Muscle layer of duodenum (tissue), 2 donors: ENCODE results near the gene OR14C36.

Experiments used
- H3K27ac ChIP-seq: one replicate; pipeline ENCODE4 v1.7.0; 2013; ENCODE audit warnings: mild to moderate bottlenecking, low read length
- H3K27me3 ChIP-seq: one replicate; pipeline ENCODE4 v1.7.0; 2013; ENCODE audit warnings: low read depth, mild to moderate bottlenecking, control low read depth, low read length
- H3K36me3 ChIP-seq, 2 donors: one replicate each; pipeline ENCODE4 v1.7.0; 2013; ENCODE audit warnings: low read length in 2 of 2, control low read depth in 1 of 2, mild to moderate bottlenecking in 1 of 2; ENCODE audit not compliant: insufficient read depth in 2 of 2, control insufficient read depth in 1 of 2
- H3K4me1 ChIP-seq, 2 donors: one replicate each; pipeline ENCODE4 v1.7.0; 2013; ENCODE audit warnings: low read length in 2 of 2, mild to moderate bottlenecking in 2 of 2, control low read depth in 1 of 2, moderate library complexity in 1 of 2; ENCODE audit not compliant: insufficient read depth in 2 of 2, control insufficient read depth in 1 of 2
- H3K4me3 ChIP-seq, 2 donors: one replicate each; pipeline ENCODE4 v1.7.0; 2013; ENCODE audit warnings: low read length in 2 of 2, low read depth in 1 of 2, mild to moderate bottlenecking in 1 of 2
- H3K9me3 ChIP-seq, 2 donors: one replicate each; pipeline ENCODE4 v1.7.0; 2013; ENCODE audit warnings: low read length in 2 of 2, control low read depth in 1 of 2, mild to moderate bottlenecking in 1 of 2; ENCODE audit not compliant: control insufficient read depth in 1 of 2
- donor health status: healthy.

OR14C36 gene

DNA sequence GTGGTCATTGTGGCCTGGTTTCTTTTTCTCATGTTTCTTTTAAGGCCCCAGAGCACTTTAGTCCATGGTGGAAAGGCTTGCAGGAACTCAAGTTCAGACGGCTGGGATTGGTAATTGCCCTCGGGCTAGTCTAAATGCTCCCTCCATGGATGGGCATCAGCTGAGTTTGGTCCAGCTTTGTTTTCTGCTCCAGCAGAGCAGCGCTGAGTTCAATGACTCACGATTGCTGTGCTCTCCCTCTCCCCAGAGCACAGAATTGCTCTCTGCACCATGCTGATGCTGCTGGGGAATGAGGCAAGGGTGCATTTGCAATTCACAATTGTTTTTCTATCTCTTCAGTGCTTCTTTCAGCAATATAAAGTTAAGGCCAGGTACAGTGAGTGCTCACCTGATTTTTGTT, 25.2 kb downstream of the OR14C36 start:
- H3K27me3 ChIP-seq = no peaks in the 10 kb centered on the region
- no peaks in the 10 kb centered on the region for H3K4me1 ChIP-seq
- no peak overlapping the region for H3K4me3 ChIP-seq
- H3K27ac ChIP-seq = no peak overlapping the region
- H3K36me3 ChIP-seq = no peaks in the 10 kb centered on the region
- no peaks in the 10 kb centered on the region for H3K9me3 ChIP-seq

DNA sequence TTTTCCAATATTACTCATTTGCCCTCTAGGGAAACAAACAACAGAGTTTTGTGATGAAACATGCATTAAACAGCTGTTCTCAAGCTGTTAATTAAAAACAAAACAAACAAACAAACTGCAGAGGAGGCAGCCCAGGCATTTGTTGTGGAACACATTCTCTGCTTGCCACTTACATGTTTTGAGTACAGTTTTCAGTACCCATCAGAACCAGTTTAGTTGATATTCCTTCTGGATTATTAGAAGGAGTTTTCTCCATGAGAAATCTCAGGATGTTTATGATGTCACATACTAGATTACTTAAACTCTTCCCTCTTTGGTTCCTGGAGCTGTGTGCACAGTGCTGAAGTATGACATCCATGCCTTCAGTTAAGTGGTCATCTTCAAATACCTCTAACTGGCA, 26.9 kb downstream of the OR14C36 start, which contains the start of gene OR2T6:
TSS of gene OR2T6 (plus strand) at position 301 of the 400 bp plus-strand sequence. CDS start 11,863 bp downstream, outside the sequence.
- H3K36me3 ChIP-seq = no peaks in the 10 kb centered on the region
- H3K4me3 ChIP-seq = no peak within 1 kb of the TSS
- no peaks in the 10 kb centered on the region for H3K4me1 ChIP-seq
- no peaks in the 10 kb centered on the region for H3K27me3 ChIP-seq
- H3K9me3 ChIP-seq = no peaks in the 10 kb centered on the region
- no peak within 1 kb of the TSS for H3K27ac ChIP-seq

DNA sequence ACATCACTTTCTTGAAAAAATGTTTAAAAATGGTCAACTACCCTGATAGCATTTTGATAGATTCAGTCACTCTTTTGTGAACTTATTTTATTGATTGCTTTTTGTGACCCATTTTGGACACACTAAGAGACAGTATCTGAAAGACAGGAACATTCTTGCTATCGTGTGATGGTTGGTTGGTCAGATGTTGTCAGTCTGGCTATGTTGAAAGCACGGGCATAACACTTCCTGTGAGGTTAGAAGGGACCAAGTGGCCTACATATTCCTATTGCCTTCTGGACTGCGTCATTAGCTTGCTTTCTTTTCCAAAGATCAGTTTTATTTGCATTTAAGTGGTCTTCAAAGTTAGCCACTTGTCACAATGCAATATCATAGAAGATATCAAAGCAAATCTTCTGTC, 28.3 kb downstream of the OR14C36 start:
- no peak overlapping the region for H3K4me3 ChIP-seq

DNA sequence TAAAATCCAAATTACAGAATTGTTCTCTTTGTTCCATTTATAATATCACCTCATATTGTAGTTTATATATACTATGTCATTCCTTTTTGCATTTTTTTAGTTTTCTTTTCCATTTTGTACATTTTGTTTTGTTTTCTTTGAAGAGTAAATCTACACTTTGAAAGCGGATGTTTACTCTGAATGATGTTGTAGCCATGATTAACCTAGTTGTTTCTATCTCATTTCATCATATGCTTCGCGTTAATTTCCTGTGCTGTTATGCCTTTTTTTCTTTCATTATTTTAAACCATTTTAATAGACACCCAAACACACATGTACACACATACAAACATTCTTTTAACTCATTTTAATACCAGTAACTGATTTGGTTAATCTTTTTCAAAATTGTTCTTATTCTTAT, 32.3 kb downstream of the OR14C36 start:
- H3K4me1 ChIP-seq = no peaks in the 10 kb centered on the region
- no peak overlapping the region for H3K27ac ChIP-seq
- H3K36me3 ChIP-seq = no peaks in the 10 kb centered on the region
- H3K9me3 ChIP-seq = no peaks in the 10 kb centered on the region
- no peak overlapping the region for H3K4me3 ChIP-seq
- no peaks in the 10 kb centered on the region for H3K27me3 ChIP-seq

More for the DNA sequence above, 28.3 kb downstream of the OR14C36 start:
- H3K27ac ChIP-seq = no peak overlapping the region
- H3K36me3 ChIP-seq = no peaks in the 10 kb centered on the region
- no peaks in the 10 kb centered on the region for H3K27me3 ChIP-seq
- no peaks in the 10 kb centered on the region for H3K9me3 ChIP-seq
- no peaks in the 10 kb centered on the region for H3K4me1 ChIP-seq

GRCh38 chr1:248388426-248388825, 39.9 kb downstream of the OR14C36 start:
- Histone ChIP-seq H3K36me3 (no peaks in the 10 kb centered on the region), H3K27me3 (no peaks in the 10 kb centered on the region), H3K4me3 (no peak overlapping the region), H3K27ac (no peak overlapping the region), H3K9me3 (no peaks in the 10 kb centered on the region), H3K4me1 (no peaks in the 10 kb centered on the region)

DNA sequence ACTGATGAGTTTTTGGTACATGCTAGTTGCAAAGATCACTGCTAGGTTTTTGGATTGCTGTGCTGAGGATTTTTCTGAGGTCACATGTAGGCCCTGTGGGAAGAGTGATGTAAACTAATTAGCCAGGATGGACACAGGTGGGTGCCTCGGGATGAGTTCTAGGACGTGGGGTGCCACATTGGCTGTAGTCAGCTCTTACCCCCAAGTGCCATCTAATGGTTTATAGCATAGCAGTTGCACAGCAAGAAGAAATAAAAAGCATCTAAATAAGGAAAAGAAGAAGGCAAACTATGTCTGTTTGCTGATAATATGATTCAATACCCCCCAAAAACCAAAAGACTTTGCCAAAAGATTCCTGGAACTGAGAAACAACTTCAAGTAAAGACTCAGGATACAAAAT, 44.5 kb downstream of the OR14C36 start:
- Histone ChIP-seq H3K4me1 (no peaks in the 10 kb centered on the region), H3K36me3 (no peaks in the 10 kb centered on the region), H3K4me3 (no peak overlapping the region), H3K9me3 (no peaks in the 10 kb centered on the region), H3K27me3 (no peaks in the 10 kb centered on the region), H3K27ac (no peak overlapping the region)
